ENCODE measurements around the gene F13B. TPM values are rescaled to one million over a fixed set of nuclear protein-coding genes. Genes with fewer than 3 reads are reported as not detected.

F13B gene
- total RNA-seq, 1 experiment from 2014 or later, result not detected

DNA sequence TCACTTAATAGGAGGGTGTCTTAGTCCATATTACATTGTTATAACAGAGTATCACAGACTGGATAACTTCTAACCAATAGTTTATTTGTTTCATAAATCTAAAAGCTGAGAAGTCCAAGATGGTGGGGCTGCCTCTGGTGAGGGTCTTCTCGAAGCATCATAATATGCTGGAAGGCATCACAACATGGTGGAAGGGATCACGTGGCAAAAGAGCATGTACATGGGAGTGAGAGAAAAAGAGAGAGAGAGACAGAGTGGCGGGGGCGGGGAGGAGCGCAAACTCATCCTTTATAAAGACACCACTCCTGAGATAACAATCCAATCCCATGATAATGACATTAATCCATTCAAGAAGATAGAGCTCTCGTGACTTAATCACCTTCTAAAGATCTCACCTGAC, 58.2 kb downstream of the F13B start (continued):
- TF ChIP-seq, protein P1, sequence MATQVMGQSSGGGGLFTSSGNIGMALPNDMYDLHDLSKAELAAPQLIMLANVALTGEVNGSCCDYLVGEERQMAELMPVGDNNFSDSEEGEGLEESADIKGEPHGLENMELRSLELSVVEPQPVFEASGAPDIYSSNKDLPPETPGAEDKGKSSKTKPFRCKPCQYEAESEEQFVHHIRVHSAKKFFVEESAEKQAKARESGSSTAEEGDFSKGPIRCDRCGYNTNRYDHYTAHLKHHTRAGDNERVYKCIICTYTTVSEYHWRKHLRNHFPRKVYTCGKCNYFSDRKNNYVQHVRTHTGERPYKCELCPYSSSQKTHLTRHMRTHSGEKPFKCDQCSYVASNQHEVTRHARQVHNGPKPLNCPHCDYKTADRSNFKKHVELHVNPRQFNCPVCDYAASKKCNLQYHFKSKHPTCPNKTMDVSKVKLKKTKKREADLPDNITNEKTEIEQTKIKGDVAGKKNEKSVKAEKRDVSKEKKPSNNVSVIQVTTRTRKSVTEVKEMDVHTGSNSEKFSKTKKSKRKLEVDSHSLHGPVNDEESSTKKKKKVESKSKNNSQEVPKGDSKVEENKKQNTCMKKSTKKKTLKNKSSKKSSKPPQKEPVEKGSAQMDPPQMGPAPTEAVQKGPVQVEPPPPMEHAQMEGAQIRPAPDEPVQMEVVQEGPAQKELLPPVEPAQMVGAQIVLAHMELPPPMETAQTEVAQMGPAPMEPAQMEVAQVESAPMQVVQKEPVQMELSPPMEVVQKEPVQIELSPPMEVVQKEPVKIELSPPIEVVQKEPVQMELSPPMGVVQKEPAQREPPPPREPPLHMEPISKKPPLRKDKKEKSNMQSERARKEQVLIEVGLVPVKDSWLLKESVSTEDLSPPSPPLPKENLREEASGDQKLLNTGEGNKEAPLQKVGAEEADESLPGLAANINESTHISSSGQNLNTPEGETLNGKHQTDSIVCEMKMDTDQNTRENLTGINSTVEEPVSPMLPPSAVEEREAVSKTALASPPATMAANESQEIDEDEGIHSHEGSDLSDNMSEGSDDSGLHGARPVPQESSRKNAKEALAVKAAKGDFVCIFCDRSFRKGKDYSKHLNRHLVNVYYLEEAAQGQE (IDR thresholded peaks at IDR 0.05; ENCODE audit: low read depth), result no peak
- TF ChIP-seq CBX3 (IDR thresholded peaks at IDR 0.05; ENCODE audit: low read depth) (no peak), FOSL1 (IDR thresholded peaks at IDR 0.05; ENCODE audit: low read depth) (no peak), SRF (IDR thresholded peaks at IDR 0.05; ENCODE audit: low read depth) (no peak), EZH2phosphoT487 (IDR thresholded peaks at IDR 0.05; ENCODE audit: borderline replicate concordance) (no peak)

DNA sequence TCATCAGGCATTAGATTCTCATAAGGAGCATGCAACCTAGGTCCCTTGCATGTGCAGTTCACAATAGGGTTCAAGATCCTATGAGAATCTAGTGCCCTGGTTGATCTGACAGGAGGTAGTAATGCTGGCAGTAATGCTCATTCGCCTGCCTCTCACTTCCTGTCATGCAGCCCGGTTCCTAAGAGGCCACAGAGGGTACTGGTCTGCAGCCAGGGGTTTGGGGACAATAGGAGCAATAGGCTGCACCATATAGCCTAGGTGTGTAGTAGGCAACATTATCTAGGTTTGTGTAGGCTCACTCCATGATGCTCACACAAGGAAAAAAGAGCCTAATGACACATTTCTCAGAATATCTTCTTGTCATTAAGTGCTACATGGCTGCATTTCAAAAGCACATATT, 63.9 kb downstream of the F13B start:
- ChIA-PET POLR2A (no interaction called here), CTCF (no interaction called here), RAD21 (ENCODE audit: low non-redundant PET in 1 of 2, low total read pairs in 2 of 2, uncharacterized antibody in 2 of 2, unreplicated experiment in 2 of 2) (no interaction called here)
- Histone ChIP-seq H4K20me1 (ENCODE audit: insufficient read depth) (no peaks in the 10 kb centered on the region), H3K4me3 (replicated peaks in 1 of 2; ENCODE audit: low read depth in 1 of 2, low read length in 2 of 2) (no peak overlapping the region), H3K9ac (ENCODE audit: low read length) (no peak overlapping the region), H3K36me3 (ENCODE audit: control insufficient read depth in 1 of 2, insufficient read depth in 2 of 2, low read length in 2 of 2) (no peaks in the 10 kb centered on the region), H3K9me2 (ENCODE audit: insufficient read depth) (no peaks in the 10 kb centered on the region), H2AFZ (ENCODE audit: low read depth, low read length, poor library complexity, severe bottlenecking) (no peak overlapping the region), H3K27me3 (ENCODE audit: insufficient read depth, low read length) (no peaks in the 10 kb centered on the region), H3K4me1 (ENCODE audit: control insufficient read depth in 1 of 2, insufficient read depth in 2 of 2, low read length in 2 of 2) (no peaks in the 10 kb centered on the region), H3K4me2 (ENCODE audit: low read length) (no peak overlapping the region), H3K79me2 (ENCODE audit: insufficient read depth, low read length) (no peaks in the 10 kb centered on the region), H3K27ac (ENCODE audit: low read depth, low read length) (no peak overlapping the region), H3K9me3 (ENCODE audit: control insufficient read depth in 1 of 2, insufficient read depth in 1 of 2, low read depth in 1 of 2, low read length in 2 of 2) (no peaks in the 10 kb centered on the region)
- DNase-seq (ENCODE audit: low read depth, low spot score) (no peak), ATAC-seq (no peak)
- intact Hi-C loops (cut with micrococcal nuclease), result no loop called here
- BruUV-seq (replicated peaks), result no TSS peak
- TF ChIP-seq RAD21 (IDR thresholded peaks at IDR 0.05; ENCODE audit: low read depth) (no peak), ZNF274 (IDR thresholded peaks at IDR 0.05; ENCODE audit: low read depth, low read length) (no peak), EGR1 (IDR thresholded peaks at IDR 0.05; ENCODE audit: low read depth) (no peak)
- TF ChIP-seq, protein P2, sequence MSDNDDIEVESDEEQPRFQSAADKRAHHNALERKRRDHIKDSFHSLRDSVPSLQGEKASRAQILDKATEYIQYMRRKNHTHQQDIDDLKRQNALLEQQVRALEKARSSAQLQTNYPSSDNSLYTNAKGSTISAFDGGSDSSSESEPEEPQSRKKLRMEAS (IDR thresholded peaks at IDR 0.05), result no peak
- TF ChIP-seq, protein P3, sequence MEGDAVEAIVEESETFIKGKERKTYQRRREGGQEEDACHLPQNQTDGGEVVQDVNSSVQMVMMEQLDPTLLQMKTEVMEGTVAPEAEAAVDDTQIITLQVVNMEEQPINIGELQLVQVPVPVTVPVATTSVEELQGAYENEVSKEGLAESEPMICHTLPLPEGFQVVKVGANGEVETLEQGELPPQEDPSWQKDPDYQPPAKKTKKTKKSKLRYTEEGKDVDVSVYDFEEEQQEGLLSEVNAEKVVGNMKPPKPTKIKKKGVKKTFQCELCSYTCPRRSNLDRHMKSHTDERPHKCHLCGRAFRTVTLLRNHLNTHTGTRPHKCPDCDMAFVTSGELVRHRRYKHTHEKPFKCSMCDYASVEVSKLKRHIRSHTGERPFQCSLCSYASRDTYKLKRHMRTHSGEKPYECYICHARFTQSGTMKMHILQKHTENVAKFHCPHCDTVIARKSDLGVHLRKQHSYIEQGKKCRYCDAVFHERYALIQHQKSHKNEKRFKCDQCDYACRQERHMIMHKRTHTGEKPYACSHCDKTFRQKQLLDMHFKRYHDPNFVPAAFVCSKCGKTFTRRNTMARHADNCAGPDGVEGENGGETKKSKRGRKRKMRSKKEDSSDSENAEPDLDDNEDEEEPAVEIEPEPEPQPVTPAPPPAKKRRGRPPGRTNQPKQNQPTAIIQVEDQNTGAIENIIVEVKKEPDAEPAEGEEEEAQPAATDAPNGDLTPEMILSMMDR (IDR thresholded peaks at IDR 0.05 in 2 of 3, conservative IDR thresholded peaks at IDR 0.05 in 1 of 3; ENCODE audit: borderline replicate concordance in 1 of 3, insufficient read depth in 1 of 3, low read depth in 2 of 3, low read length in 2 of 3), result no peak

All from HCT116 (cell line).